DOHH2 (cell line): ENCODE measurements around the gene ZNF580.

Source experiments
- H3F3A ChIP-seq: fragments of 200-600 bp; sonication (generic), shearing (Covaris generic); 2 replicates; pipeline ENCODE4 v1.6.0; 2016; ENCODE audit warnings: antibody characterized with exemption, mild to moderate bottlenecking; ENCODE audit not compliant: control insufficient read depth, insufficient read depth
- H3K27ac ChIP-seq: fragments of 200-600 bp; sonication (generic); 2 replicates; pipeline ENCODE4 v1.5.1; 2014; ENCODE audit warnings: low read depth, mild to moderate bottlenecking, low read length, moderate library complexity
- H3K27me3 ChIP-seq: fragments of 200-600 bp; sonication (generic); 2 replicates; pipeline ENCODE4 v1.6.1; 2014; ENCODE audit warnings: mild to moderate bottlenecking, low read length, mixed read lengths; ENCODE audit not compliant: control insufficient read depth
- H3K36me3 ChIP-seq: fragments of 200-600 bp; sonication (generic); 2 replicates; pipeline ENCODE4 v1.6.1; 2014; ENCODE audit warnings: mild to moderate bottlenecking, low read length, moderate library complexity, mixed read lengths; ENCODE audit not compliant: control insufficient read depth
- H3K4me1 ChIP-seq: fragments of 200-600 bp; sonication (generic); 2 replicates; pipeline ENCODE4 v1.6.1; 2014; ENCODE audit warnings: mild to moderate bottlenecking, low read length, mixed read lengths; ENCODE audit not compliant: control insufficient read depth
- H3K4me2 ChIP-seq: fragments of 200-600 bp; sonication (generic); 2 replicates; pipeline ENCODE4 v1.6.0; 2014; ENCODE audit warnings: mild to moderate bottlenecking, low read length, moderate library complexity
- H3K4me3 ChIP-seq: fragments of 200-600 bp; sonication (generic); 2 replicates; pipeline ENCODE4 v1.5.1; 2014; ENCODE audit warnings: mild to moderate bottlenecking, low read length, mixed read lengths
- H3K79me2 ChIP-seq: fragments of 200-600 bp; sonication (generic); 2 replicates; pipeline ENCODE4 v1.6.1; 2014; ENCODE audit warnings: mild to moderate bottlenecking, low read length, mixed read lengths; ENCODE audit not compliant: control insufficient read depth
- H3K9me2 ChIP-seq: fragments of 200-600 bp; sonication (generic); replicated peaks from 2 replicates; pipeline ENCODE4 v1.6.1; 2014; ENCODE audit warnings: mild to moderate bottlenecking, low read length, mixed read lengths; ENCODE audit not compliant: control insufficient read depth
- H3K9me3 ChIP-seq: fragments of 200-600 bp; sonication (generic); 2 replicates; pipeline ENCODE4 v1.6.1; 2014; ENCODE audit warnings: antibody characterized with exemption, low read length, mixed read lengths; ENCODE audit not compliant: control insufficient read depth, insufficient read depth
- H4K20me1 ChIP-seq: fragments of 200-600 bp; sonication (generic); 2 replicates; pipeline ENCODE4 v1.6.0; 2014; ENCODE audit warnings: low read depth, mild to moderate bottlenecking, antibody characterized with exemption, low read length, moderate library complexity; ENCODE audit not compliant: control insufficient read depth, insufficient read depth
- EZH2phosphoT487 ChIP-seq: fragments of 200-600 bp; sonication (generic); IDR thresholded peaks from 2 replicates; pipeline ENCODE4 v1.6.1; 2017; ENCODE audit warnings: borderline replicate concordance, mild to moderate bottlenecking, antibody characterized with exemption, low read length, moderate library complexity, mixed read lengths
- TF ChIP-seq, protein P1 (sequence below): fragments of 200-600 bp; sonication (generic); IDR thresholded peaks from one replicate; pipeline ENCODE4 v1.5.1; 2014; ENCODE audit warnings: antibody characterized with exemption, mild to moderate bottlenecking, low read depth, low read length; ENCODE audit not compliant: poor library complexity, severe bottlenecking

Gene ZNF580

DNA sequence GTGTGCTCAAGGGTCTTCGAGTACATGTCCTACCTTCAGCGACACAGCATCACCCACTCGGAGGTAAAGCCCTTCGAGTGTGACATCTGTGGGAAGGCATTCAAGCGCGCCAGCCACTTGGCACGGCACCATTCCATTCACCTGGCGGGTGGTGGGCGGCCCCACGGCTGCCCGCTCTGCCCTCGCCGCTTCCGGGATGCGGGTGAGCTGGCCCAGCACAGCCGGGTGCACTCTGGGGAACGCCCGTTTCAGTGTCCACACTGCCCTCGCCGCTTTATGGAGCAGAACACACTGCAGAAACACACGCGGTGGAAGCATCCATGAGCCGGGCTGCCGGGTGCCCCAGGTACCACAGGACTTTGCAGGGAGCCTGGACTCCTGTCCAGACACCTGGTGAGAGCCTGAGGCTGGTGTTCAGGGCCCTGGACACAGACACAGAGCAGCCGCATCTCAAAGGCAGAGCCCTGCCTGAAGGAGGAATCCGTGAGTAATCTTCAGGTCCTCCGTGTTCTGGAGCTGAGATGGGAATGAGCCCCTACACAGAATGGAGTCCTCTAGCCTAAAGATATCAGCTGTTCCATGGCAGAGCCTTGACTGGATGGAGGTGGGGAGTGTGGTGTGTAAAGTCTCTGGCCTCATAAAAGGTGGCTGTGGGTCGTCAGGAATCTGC lies 4.2 kb downstream of the ZNF580 start:
- TF ChIP-seq, protein P1, sequence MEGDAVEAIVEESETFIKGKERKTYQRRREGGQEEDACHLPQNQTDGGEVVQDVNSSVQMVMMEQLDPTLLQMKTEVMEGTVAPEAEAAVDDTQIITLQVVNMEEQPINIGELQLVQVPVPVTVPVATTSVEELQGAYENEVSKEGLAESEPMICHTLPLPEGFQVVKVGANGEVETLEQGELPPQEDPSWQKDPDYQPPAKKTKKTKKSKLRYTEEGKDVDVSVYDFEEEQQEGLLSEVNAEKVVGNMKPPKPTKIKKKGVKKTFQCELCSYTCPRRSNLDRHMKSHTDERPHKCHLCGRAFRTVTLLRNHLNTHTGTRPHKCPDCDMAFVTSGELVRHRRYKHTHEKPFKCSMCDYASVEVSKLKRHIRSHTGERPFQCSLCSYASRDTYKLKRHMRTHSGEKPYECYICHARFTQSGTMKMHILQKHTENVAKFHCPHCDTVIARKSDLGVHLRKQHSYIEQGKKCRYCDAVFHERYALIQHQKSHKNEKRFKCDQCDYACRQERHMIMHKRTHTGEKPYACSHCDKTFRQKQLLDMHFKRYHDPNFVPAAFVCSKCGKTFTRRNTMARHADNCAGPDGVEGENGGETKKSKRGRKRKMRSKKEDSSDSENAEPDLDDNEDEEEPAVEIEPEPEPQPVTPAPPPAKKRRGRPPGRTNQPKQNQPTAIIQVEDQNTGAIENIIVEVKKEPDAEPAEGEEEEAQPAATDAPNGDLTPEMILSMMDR: no peak
- no peak for TF ChIP-seq EZH2phosphoT487
- Histone ChIP-seq H3F3A (peaks cover 38% of the 10 kb centered on the region), H3K27me3 (no peaks in the 10 kb centered on the region), H3K9me2 (no peaks in the 10 kb centered on the region), H3K36me3 (peaks cover 66% of the 10 kb centered on the region), H3K4me1 (peaks cover 63% of the 10 kb centered on the region), H3K9me3 (no peaks in the 10 kb centered on the region), H4K20me1 (no peaks in the 10 kb centered on the region), H3K27ac (peak overlapping the region; percentile 99), H3K4me2 (peak overlapping the region; percentile 87), H3K4me3 (peak overlapping the region; percentile 95), H3K79me2 (peaks cover 83% of the 10 kb centered on the region)

DNA sequence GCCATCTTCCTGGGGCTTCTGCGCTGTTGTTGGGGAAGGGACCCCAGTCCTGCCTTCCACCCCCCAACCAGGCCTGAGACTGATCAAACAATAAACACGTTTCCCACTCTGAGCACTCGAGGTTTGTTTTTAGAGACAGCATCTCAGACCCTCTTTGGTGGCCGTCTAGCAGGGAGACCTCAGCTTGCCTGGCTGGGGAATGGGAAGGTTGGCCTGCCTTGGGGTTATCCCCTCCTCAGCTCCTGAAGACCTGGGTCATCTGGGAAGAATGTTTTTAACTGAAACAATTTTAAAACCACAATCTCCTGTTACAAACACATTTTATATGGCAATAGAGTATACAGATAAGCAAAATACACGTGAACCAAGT lies 4.7 kb downstream of the ZNF580 start:
- Histone ChIP-seq H3K4me1 (peaks cover 60% of the 10 kb centered on the region), H3K36me3 (peaks cover 71% of the 10 kb centered on the region), H3K79me2 (peaks cover 89% of the 10 kb centered on the region), H4K20me1 (no peaks in the 10 kb centered on the region), H3K9me3 (no peaks in the 10 kb centered on the region), H3K4me3 (peak overlapping the region; percentile 95), H3K27ac (peak overlapping the region; percentile 99), H3F3A (peaks cover 34% of the 10 kb centered on the region), H3K9me2 (no peaks in the 10 kb centered on the region), H3K4me2 (peak overlapping the region; percentile 87), H3K27me3 (no peaks in the 10 kb centered on the region)
- TF ChIP-seq EZH2phosphoT487: no peak
- TF ChIP-seq, protein P1: no peak

- Histone ChIP-seq H3K27me3 (no peaks in the 10 kb centered on the region), H3K79me2 (peaks cover 85% of the 10 kb centered on the region), H3K9me3 (no peaks in the 10 kb centered on the region), H3K9me2 (no peaks in the 10 kb centered on the region), H3F3A (peaks cover 26% of the 10 kb centered on the region), H3K4me2 (peak overlapping the region; percentile 87), H4K20me1 (no peaks in the 10 kb centered on the region), H3K4me1 (peaks cover 58% of the 10 kb centered on the region), H3K4me3 (peak overlapping the region; percentile 94), H3K27ac (peak overlapping the region; percentile 99), H3K36me3 (peaks cover 83% of the 10 kb centered on the region)
- no peak for TF ChIP-seq EZH2phosphoT487
- TF ChIP-seq, protein P1: no peak
These were observed 6.3 kb downstream of the ZNF580 start for GRCh38 chr19:55646889-55647731.
